Endodermal cell (in vitro differentiated cells): ENCODE results near the gene RHEB. TPM values are rescaled to one million over a fixed set of nuclear protein-coding genes. Genes with fewer than 3 reads are reported as not detected.

Experiments
- DNase-seq: peaks from one replicate; pipeline ENCODE4 v3.0.0-alpha.2; 2017
- H3K27ac ChIP-seq: 2 replicates; pipeline ENCODE4 v1.5.1; 2013; ENCODE audit warnings: mild to moderate bottlenecking, low read depth, low read length, moderate library complexity
- H3K27me3 ChIP-seq: 2 replicates; pipeline ENCODE4 v1.6.1; 2013; ENCODE audit warnings: mild to moderate bottlenecking, low read length, moderate library complexity; ENCODE audit not compliant: insufficient read depth, control insufficient read depth, poor library complexity, severe bottlenecking
- H3K36me3 ChIP-seq: 2 replicates; pipeline ENCODE4 v1.7.0; 2013; ENCODE audit warnings: mild to moderate bottlenecking, low read length, moderate library complexity; ENCODE audit not compliant: control insufficient read depth, insufficient read depth
- H3K4me1 ChIP-seq: one replicate; pipeline ENCODE4 v1.7.0; 2013; ENCODE audit warnings: low read length; ENCODE audit not compliant: control insufficient read depth, insufficient read depth
- H3K4me3 ChIP-seq: 2 replicates; pipeline ENCODE4 v1.5.1; 2013; ENCODE audit warnings: mild to moderate bottlenecking, low read length, moderate library complexity
- H3K9ac ChIP-seq: 2 replicates; pipeline ENCODE4 v1.6.1; 2013; ENCODE audit warnings: mild to moderate bottlenecking, low read length, moderate library complexity; ENCODE audit not compliant: poor library complexity, severe bottlenecking; ENCODE audit errors: extremely low read depth
- H3K9me3 ChIP-seq: 2 replicates; pipeline ENCODE4 v1.6.1; 2013; ENCODE audit warnings: mild to moderate bottlenecking, low read length, moderate library complexity; ENCODE audit not compliant: control insufficient read depth
- H3K27ac Mint-ChIP-seq: 2 replicates; pipeline ENCODE4 v1.8.0; 2020; ENCODE audit warnings: mixed read lengths
- H3K27me3 Mint-ChIP-seq: 2 replicates; pipeline ENCODE4 v1.8.0; 2021; ENCODE audit warnings: mild to moderate bottlenecking, mixed read lengths; ENCODE audit not compliant: insufficient read depth
- H3K36me3 Mint-ChIP-seq: 2 replicates; pipeline ENCODE4 v1.8.0; 2020; ENCODE audit warnings: low read depth, mixed read lengths
- H3K4me1 Mint-ChIP-seq: 2 replicates; pipeline ENCODE4 v1.8.0; 2020; ENCODE audit warnings: mixed read lengths
- H3K4me3 Mint-ChIP-seq: 2 replicates; pipeline ENCODE4 v1.8.0; 2020; ENCODE audit warnings: mild to moderate bottlenecking, moderate library complexity, mixed read lengths
- H3K9me3 Mint-ChIP-seq: 2 replicates; pipeline ENCODE4 v1.8.0; 2020; ENCODE audit warnings: mild to moderate bottlenecking, mixed read lengths
- whole genome bisulfite sequencing, 2 experiments: methylation state at CpG; one replicate each; pipeline versions ENCODE4 v1.1.5 to v1.1.7; 2013; ENCODE audit warnings: missing lambda C conversion rate in 2 of 2, mixed read lengths in 1 of 2; ENCODE audit not compliant: insufficient coverage in 1 of 2, insufficient read length in 1 of 2; 5-methylcytosine and 5-hydroxymethylcytosine counted together
- total RNA-seq, 2 donors: library from RNA; stranded (reverse); fragmentation: NEBNext Ultra II Directional in 1 of 2; extraction: Animal tissue kit (Norgen Biotek cat#: 25700) in 1 of 2; gene quantifications; 2 replicates in 1 of 2; 3 replicates in 1 of 2; pipeline ENCODE4 v1.2.1, GENCODE V29; 2021
- TF ChIP-seq, protein P1 (sequence below): fragments of 200-600 bp; sonication (generic); conservative IDR thresholded peaks from 2 replicates; pipeline ENCODE4 v1.5.0; 2021; ENCODE audit warnings: antibody characterized with exemption, mild to moderate bottlenecking

The RHEB gene
- total RNA-seq, 2 donors from 2014 or later: 108 to 113 TPM

DNA sequence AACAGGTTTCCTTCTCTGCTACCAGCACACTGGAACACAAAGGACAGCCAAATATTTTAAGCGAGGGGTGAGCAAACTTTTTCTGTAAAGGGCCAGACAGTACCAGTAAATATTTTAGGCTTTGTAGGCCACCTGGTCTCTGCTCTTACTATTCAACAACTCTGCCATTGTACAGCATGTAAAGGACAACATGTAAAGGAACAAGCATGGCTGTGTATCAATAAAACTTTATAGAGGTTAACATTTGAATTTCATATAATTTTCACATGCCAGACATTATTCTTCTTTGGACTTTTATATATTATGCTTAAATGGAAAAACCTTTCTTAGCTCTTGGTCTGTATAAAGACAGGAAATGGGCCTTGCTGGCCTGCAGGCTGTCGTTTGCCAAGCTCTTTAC is 30.2 kb downstream of the RHEB start:
- Mint-ChIP-seq H3K27me3 (no peaks in the 10 kb centered on the region), H3K4me3 (no peak overlapping the region), H3K9me3 (no peaks in the 10 kb centered on the region), H3K27ac (no peak overlapping the region), H3K4me1 (peaks cover 22% of the 10 kb centered on the region), H3K36me3 (peaks cover 53% of the 10 kb centered on the region)
- Histone ChIP-seq H3K36me3 (peaks cover 65% of the 10 kb centered on the region), H3K4me1 (peaks cover 12% of the 10 kb centered on the region), H3K9me3 (no peaks in the 10 kb centered on the region), H3K4me3 (no peak overlapping the region), H3K27me3 (no peaks in the 10 kb centered on the region), H3K9ac (no peak overlapping the region), H3K27ac (no peak overlapping the region)
- DNase-seq: no peak
- WGBS, 2 experiments: 93 to 95% methylated on average over 2 of the region's 2 CpGs
- TF ChIP-seq, protein P1, sequence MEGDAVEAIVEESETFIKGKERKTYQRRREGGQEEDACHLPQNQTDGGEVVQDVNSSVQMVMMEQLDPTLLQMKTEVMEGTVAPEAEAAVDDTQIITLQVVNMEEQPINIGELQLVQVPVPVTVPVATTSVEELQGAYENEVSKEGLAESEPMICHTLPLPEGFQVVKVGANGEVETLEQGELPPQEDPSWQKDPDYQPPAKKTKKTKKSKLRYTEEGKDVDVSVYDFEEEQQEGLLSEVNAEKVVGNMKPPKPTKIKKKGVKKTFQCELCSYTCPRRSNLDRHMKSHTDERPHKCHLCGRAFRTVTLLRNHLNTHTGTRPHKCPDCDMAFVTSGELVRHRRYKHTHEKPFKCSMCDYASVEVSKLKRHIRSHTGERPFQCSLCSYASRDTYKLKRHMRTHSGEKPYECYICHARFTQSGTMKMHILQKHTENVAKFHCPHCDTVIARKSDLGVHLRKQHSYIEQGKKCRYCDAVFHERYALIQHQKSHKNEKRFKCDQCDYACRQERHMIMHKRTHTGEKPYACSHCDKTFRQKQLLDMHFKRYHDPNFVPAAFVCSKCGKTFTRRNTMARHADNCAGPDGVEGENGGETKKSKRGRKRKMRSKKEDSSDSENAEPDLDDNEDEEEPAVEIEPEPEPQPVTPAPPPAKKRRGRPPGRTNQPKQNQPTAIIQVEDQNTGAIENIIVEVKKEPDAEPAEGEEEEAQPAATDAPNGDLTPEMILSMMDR: no peak

GRCh38 chr7:151488096-151488495 is 31.6 kb downstream of the RHEB start:
- H3K27ac ChIP-seq: no peak overlapping the region
- Mint-ChIP-seq H3K9me3 (no peaks in the 10 kb centered on the region), H3K4me3 (no peak overlapping the region), H3K36me3 (peaks cover 55% of the 10 kb centered on the region), H3K27ac (no peak overlapping the region), H3K27me3 (no peaks in the 10 kb centered on the region), H3K4me1 (peaks cover 15% of the 10 kb centered on the region)
- no peaks in the 10 kb centered on the region for H3K9me3 ChIP-seq
- H3K4me3 ChIP-seq: no peak overlapping the region
- H3K27me3 ChIP-seq: no peaks in the 10 kb centered on the region
- DNase-seq: no peak
- peaks cover 77% of the 10 kb centered on the region for H3K36me3 ChIP-seq
- H3K9ac ChIP-seq: no peak overlapping the region
- TF ChIP-seq, protein P1: no peak
- peaks cover 12% of the 10 kb centered on the region for H3K4me1 ChIP-seq

DNA sequence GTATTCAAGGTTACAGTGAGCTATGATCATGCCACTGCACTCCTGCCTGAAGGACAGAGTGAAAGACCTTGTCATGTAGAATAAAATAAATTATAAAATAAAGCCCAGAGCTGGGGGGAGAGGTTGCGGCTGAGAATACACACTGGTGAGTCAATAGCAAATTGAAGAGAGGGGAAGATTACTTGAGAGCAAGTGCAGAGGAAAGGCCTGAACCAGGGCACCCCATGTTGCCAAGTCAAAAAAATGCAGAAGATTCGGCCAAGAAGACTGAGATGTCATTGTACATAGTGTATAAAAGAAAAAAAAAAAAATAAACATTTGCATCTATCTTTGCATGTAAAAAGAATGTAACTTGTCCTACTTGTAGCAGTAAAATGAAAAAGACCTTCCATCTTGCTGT is 32.5 kb downstream of the RHEB start:
- TF ChIP-seq, protein P1: no peak
- peaks cover 14% of the 10 kb centered on the region for H3K4me1 Mint-ChIP-seq
- H3K27me3 ChIP-seq: no peaks in the 10 kb centered on the region
- peaks cover 62% of the 10 kb centered on the region for H3K36me3 Mint-ChIP-seq
- no peak overlapping the region for H3K27ac ChIP-seq
- peaks cover 86% of the 10 kb centered on the region for H3K36me3 ChIP-seq
- DNase-seq: no peak
- H3K4me3 Mint-ChIP-seq: no peak overlapping the region
- peaks cover 17% of the 10 kb centered on the region for H3K4me1 ChIP-seq
- WGBS, 2 experiments: 93 to 100% methylated on average over 1 to 2 of the region's 2 CpGs
- H3K9me3 Mint-ChIP-seq: no peaks in the 10 kb centered on the region
- no peaks in the 10 kb centered on the region for H3K9me3 ChIP-seq
- no peaks in the 10 kb centered on the region for H3K27me3 Mint-ChIP-seq
- H3K4me3 ChIP-seq: no peak overlapping the region
- H3K9ac ChIP-seq: no peak overlapping the region
- H3K27ac Mint-ChIP-seq: no peak overlapping the region
